Activated CD4-positive, CD25-positive, alpha-beta regulatory T cell treated with anti-CD3 and anti-CD28 coated beads, Interleukin-2, amount 50 U/mL, for 24 hours (primary cell): Measurements from ENCODE around the gene RNASE8.
"Not testable (repeated sequence)": the region's sequence is repeated elsewhere in the genome, so short reads cannot be mapped to it uniquely, and the experiment has no call there.

Experiments used
- ATAC-seq, 2 donors: fragments of 150-1000 bp; cut with Tn5 transposase; one replicate each; pipeline ENCODE4 v1.10.0; 2021; ENCODE audit warnings: mild to moderate bottlenecking in 1 of 2, moderate library complexity in 1 of 2

Gene RNASE8

GRCh38 chr14:21030531-21030930 lies 27.1 kb upstream of the RNASE8 start:
- no peak for ATAC-seq

- ATAC-seq, result no peak
Measured at GRCh38 chr14:21032326-21033132, 25.1 kb upstream of the RNASE8 start.

- no peak for ATAC-seq
Measured at GRCh38 chr14:21033133-21033698, 24.4 kb upstream of the RNASE8 start.

GRCh38 chr14:21034707-21035106 lies 22.9 kb upstream of the RNASE8 start, which contains the start of gene RNASE13:
Gene RNASE13 (minus strand): TSS chr14:21034807. CDS start chr14:21034288, 519 bp downstream.
- ATAC-seq, result no peak

- no peak for ATAC-seq
Measured at GRCh38 chr14:21036751-21037150, 20.9 kb upstream of the RNASE8 start.

- no peak for ATAC-seq
Measured at GRCh38 chr14:21037156-21037555, 20.5 kb upstream of the RNASE8 start.

- ATAC-seq, result no peak
Measured at GRCh38 chr14:21038441-21039422, 18.9 kb upstream of the RNASE8 start.

GRCh38 chr14:21039585-21040369 lies 17.8 kb upstream of the RNASE8 start:
- peak in 1 of 2 donors; percentile 49 for ATAC-seq

- ATAC-seq, result no peak
Measured at GRCh38 chr14:21040370-21040925, 17.2 kb upstream of the RNASE8 start.

- not testable (repeated sequence) for ATAC-seq
Measured at GRCh38 chr14:21040941-21041340, 16.7 kb upstream of the RNASE8 start.

- ATAC-seq, result no peak
Measured at GRCh38 chr14:21041676-21042433, 15.8 kb upstream of the RNASE8 start, which contains the start of gene RNASE7. Gene RNASE7 (plus strand): TSS chr14:21042362. CDS start chr14:21042993, 631 bp downstream.

- ATAC-seq, result no peak
Measured at GRCh38 chr14:21042918-21043317, 14.7 kb upstream of the RNASE8 start.

- ATAC-seq, result no peak
Measured at GRCh38 chr14:21043387-21043973, 14.1 kb upstream of the RNASE8 start.

GRCh38 chr14:21043974-21044618 lies 13.5 kb upstream of the RNASE8 start:
- no peak for ATAC-seq

GRCh38 chr14:21047378-21047781 lies 10.2 kb upstream of the RNASE8 start:
- ATAC-seq, result no peak

- ATAC-seq, result no peak
Measured at GRCh38 chr14:21048638-21049037, 9.0 kb upstream of the RNASE8 start.

GRCh38 chr14:21049271-21049673 lies 8.3 kb upstream of the RNASE8 start:
- no peak for ATAC-seq

GRCh38 chr14:21050597-21050996 lies 7.0 kb upstream of the RNASE8 start:
- no peak for ATAC-seq

GRCh38 chr14:21053184-21054122 lies 4.2 kb upstream of the RNASE8 start:
- ATAC-seq, result no peak
